Endodermal cell (in vitro differentiated cells): ENCODE data around the gene WIF1. TPM values are rescaled to one million over a fixed set of nuclear protein-coding genes. Genes with fewer than 3 reads are reported as not detected.

Experiments
- DNase-seq: peaks from one replicate; pipeline ENCODE4 v3.0.0-alpha.2; 2017
- H3K27ac ChIP-seq: 2 replicates; pipeline ENCODE4 v1.5.1; 2013; ENCODE audit warnings: mild to moderate bottlenecking, low read depth, low read length, moderate library complexity
- H3K27me3 ChIP-seq: 2 replicates; pipeline ENCODE4 v1.6.1; 2013; ENCODE audit warnings: mild to moderate bottlenecking, low read length, moderate library complexity; ENCODE audit not compliant: insufficient read depth, control insufficient read depth, poor library complexity, severe bottlenecking
- H3K36me3 ChIP-seq: 2 replicates; pipeline ENCODE4 v1.7.0; 2013; ENCODE audit warnings: mild to moderate bottlenecking, low read length, moderate library complexity; ENCODE audit not compliant: control insufficient read depth, insufficient read depth
- H3K4me1 ChIP-seq: one replicate; pipeline ENCODE4 v1.7.0; 2013; ENCODE audit warnings: low read length; ENCODE audit not compliant: control insufficient read depth, insufficient read depth
- H3K4me3 ChIP-seq: 2 replicates; pipeline ENCODE4 v1.5.1; 2013; ENCODE audit warnings: mild to moderate bottlenecking, low read length, moderate library complexity
- H3K9ac ChIP-seq: 2 replicates; pipeline ENCODE4 v1.6.1; 2013; ENCODE audit warnings: mild to moderate bottlenecking, low read length, moderate library complexity; ENCODE audit not compliant: poor library complexity, severe bottlenecking; ENCODE audit errors: extremely low read depth
- H3K9me3 ChIP-seq: 2 replicates; pipeline ENCODE4 v1.6.1; 2013; ENCODE audit warnings: mild to moderate bottlenecking, low read length, moderate library complexity; ENCODE audit not compliant: control insufficient read depth
- H3K27ac Mint-ChIP-seq: 2 replicates; pipeline ENCODE4 v1.8.0; 2020; ENCODE audit warnings: mixed read lengths
- H3K27me3 Mint-ChIP-seq: 2 replicates; pipeline ENCODE4 v1.8.0; 2021; ENCODE audit warnings: mild to moderate bottlenecking, mixed read lengths; ENCODE audit not compliant: insufficient read depth
- H3K36me3 Mint-ChIP-seq: 2 replicates; pipeline ENCODE4 v1.8.0; 2020; ENCODE audit warnings: low read depth, mixed read lengths
- H3K4me1 Mint-ChIP-seq: 2 replicates; pipeline ENCODE4 v1.8.0; 2020; ENCODE audit warnings: mixed read lengths
- H3K4me3 Mint-ChIP-seq: 2 replicates; pipeline ENCODE4 v1.8.0; 2020; ENCODE audit warnings: mild to moderate bottlenecking, moderate library complexity, mixed read lengths
- H3K9me3 Mint-ChIP-seq: 2 replicates; pipeline ENCODE4 v1.8.0; 2020; ENCODE audit warnings: mild to moderate bottlenecking, mixed read lengths
- CTCF ChIP-seq: fragments of 200-600 bp; sonication (generic); conservative IDR thresholded peaks from 2 replicates; pipeline ENCODE4 v1.5.0; 2021; ENCODE audit warnings: antibody characterized with exemption, mild to moderate bottlenecking
- WGBS, 2 experiments: methylation state at CpG; one replicate each; pipeline versions ENCODE4 v1.1.5 to v1.1.7; 2013; ENCODE audit warnings: missing lambda C conversion rate in 2 of 2, mixed read lengths in 1 of 2; ENCODE audit not compliant: insufficient coverage in 1 of 2, insufficient read length in 1 of 2; 5-methylcytosine and 5-hydroxymethylcytosine counted together
- total RNA-seq, 2 donors: library from RNA; stranded (reverse); fragmentation: NEBNext Ultra II Directional in 1 of 2; extraction: Animal tissue kit (Norgen Biotek cat#: 25700) in 1 of 2; gene quantifications; 2 replicates in 1 of 2; 3 replicates in 1 of 2; pipeline ENCODE4 v1.2.1, GENCODE V29; 2021

Gene WIF1
- total RNA-seq, 2 donors from 2014 or later, result not detected

GRCh38 chr12:65164244-65164643 lies 43.1 kb upstream of the WIF1 start:
- Mint-ChIP-seq H3K4me1 (peaks cover 10% of the 10 kb centered on the region), H3K27me3 (peaks cover 55% of the 10 kb centered on the region), H3K27ac (no peak overlapping the region), H3K36me3 (no peaks in the 10 kb centered on the region), H3K4me3 (no peak overlapping the region), H3K9me3 (peaks cover 4% of the 10 kb centered on the region)
- no peak for TF ChIP-seq CTCF
- Histone ChIP-seq H3K9ac (no peak overlapping the region), H3K9me3 (no peaks in the 10 kb centered on the region), H3K36me3 (no peaks in the 10 kb centered on the region), H3K27me3 (peaks cover 23% of the 10 kb centered on the region), H3K4me1 (no peaks in the 10 kb centered on the region), H3K27ac (no peak overlapping the region), H3K4me3 (no peak overlapping the region)
- DNase-seq, result no peak
- WGBS, 2 experiments, result 80 to 88% methylated on average over 1 to 2 of the region's 2 CpGs

GRCh38 chr12:65162609-65163008 lies 41.5 kb upstream of the WIF1 start:
- Mint-ChIP-seq H3K36me3 (no peaks in the 10 kb centered on the region), H3K4me3 (no peak overlapping the region), H3K4me1 (peaks cover 10% of the 10 kb centered on the region), H3K27me3 (peaks cover 45% of the 10 kb centered on the region), H3K27ac (no peak overlapping the region), H3K9me3 (no peaks in the 10 kb centered on the region)
- H3K27me3 ChIP-seq, result peaks cover 23% of the 10 kb centered on the region
- no peaks in the 10 kb centered on the region for H3K4me1 ChIP-seq
- TF ChIP-seq CTCF, result no peak
- H3K4me3 ChIP-seq, result no peak overlapping the region
- no peak overlapping the region for H3K27ac ChIP-seq
- H3K9ac ChIP-seq, result no peak overlapping the region
- no peaks in the 10 kb centered on the region for H3K9me3 ChIP-seq
- H3K36me3 ChIP-seq, result no peaks in the 10 kb centered on the region
- no peak for DNase-seq
- no CpG with 5 or more reads among the region's 1 CpG for WGBS, 2 experiments

GRCh38 chr12:65157091-65157490 lies 36.0 kb upstream of the WIF1 start:
- DNase-seq, result no peak
- H3K9me3 Mint-ChIP-seq, result no peaks in the 10 kb centered on the region
- no peaks in the 10 kb centered on the region for H3K36me3 ChIP-seq
- TF ChIP-seq CTCF, result no peak
- H3K9ac ChIP-seq, result no peak overlapping the region
- H3K4me3 Mint-ChIP-seq, result no peak overlapping the region
- H3K4me3 ChIP-seq, result peak overlapping the region; percentile 6
- no peak overlapping the region for H3K27ac Mint-ChIP-seq
- H3K36me3 Mint-ChIP-seq, result no peaks in the 10 kb centered on the region
- H3K4me1 ChIP-seq, result peaks cover 3% of the 10 kb centered on the region
- H3K9me3 ChIP-seq, result no peaks in the 10 kb centered on the region
- H3K27me3 ChIP-seq, result peaks cover 9% of the 10 kb centered on the region
- H3K4me1 Mint-ChIP-seq, result peaks cover 21% of the 10 kb centered on the region
- H3K27me3 Mint-ChIP-seq, result peaks cover 31% of the 10 kb centered on the region
- H3K27ac ChIP-seq, result no peak overlapping the region
- 83 to 89% methylated on average over 3 to 4 of the region's 4 CpGs for WGBS, 2 experiments
